SU-DHL-6 (cell line): ENCODE results near the gene A3GALT2.

Source experiments
- H2AFZ ChIP-seq: fragments of 200-600 bp; sonication (generic); 2 replicates; pipeline ENCODE4 v1.6.1; 2014; ENCODE audit warnings: low read depth, mild to moderate bottlenecking, moderate library complexity, mixed read lengths, antibody characterized with exemption, low read length; ENCODE audit not compliant: severe bottlenecking
- H3F3A ChIP-seq: fragments of 200-600 bp; shearing (Covaris generic); 2 replicates; pipeline ENCODE4 v1.6.0; 2016; ENCODE audit warnings: antibody characterized with exemption, mild to moderate bottlenecking; ENCODE audit not compliant: insufficient read depth
- H3K27ac ChIP-seq: fragments of 200-600 bp; sonication (generic); 2 replicates; pipeline ENCODE4 v1.5.1; 2016; ENCODE audit warnings: low read depth, mild to moderate bottlenecking, low read length, moderate library complexity, mixed read lengths
- H3K27me3 ChIP-seq: fragments of 200-600 bp; sonication (generic), shearing (Covaris generic); 2 replicates; pipeline ENCODE4 v1.6.0; 2014; ENCODE audit warnings: mild to moderate bottlenecking, low read length
- H3K36me3 ChIP-seq: fragments of 200-600 bp; sonication (generic); 2 replicates; pipeline ENCODE4 v1.6.1; 2014; ENCODE audit warnings: mild to moderate bottlenecking, low read length, mixed read lengths
- H3K4me2 ChIP-seq: fragments of 300-600, 200-600 bp; shearing (Covaris generic), sonication (generic); 2 replicates; pipeline ENCODE4 v1.6.0; 2014; ENCODE audit warnings: low read length, low read depth, mild to moderate bottlenecking; ENCODE audit not compliant: poor library complexity, severe bottlenecking
- H3K4me3 ChIP-seq: fragments of 200-600 bp; sonication (generic); 2 replicates; pipeline ENCODE4 v1.5.1; 2014; ENCODE audit warnings: antibody characterized with exemption, low read length, mild to moderate bottlenecking, mixed read lengths; ENCODE audit not compliant: insufficient read depth, poor library complexity, severe bottlenecking
- H3K79me2 ChIP-seq: fragments of 200-600 bp; sonication (generic); 2 replicates; pipeline ENCODE4 v1.6.1; 2014; ENCODE audit warnings: mild to moderate bottlenecking, low read length, moderate library complexity; ENCODE audit not compliant: insufficient read depth
- H3K9ac ChIP-seq: fragments of 200-600 bp; sonication (generic); 2 replicates; pipeline ENCODE4 v1.7.0; 2014; ENCODE audit warnings: mild to moderate bottlenecking, low read length
- H3K9me2 ChIP-seq: fragments of 200-600 bp; sonication (generic); replicated peaks from 2 replicates; pipeline ENCODE4 v1.6.1; 2014; ENCODE audit warnings: low read length; ENCODE audit not compliant: insufficient read depth
- H3K9me3 ChIP-seq: fragments of 200-600 bp; sonication (generic); 2 replicates; pipeline ENCODE4 v1.6.1; 2014; ENCODE audit warnings: low read length, mixed read lengths; ENCODE audit not compliant: insufficient read depth
- H4K20me1 ChIP-seq: fragments of 200-600 bp; sonication (generic); 2 replicates; pipeline ENCODE4 v1.6.1; 2014; ENCODE audit warnings: low read depth, mild to moderate bottlenecking, antibody characterized with exemption, low read length, moderate library complexity, mixed read lengths
- CTCF ChIP-seq: fragments of 200-600 bp; sonication (generic); IDR thresholded peaks from one replicate; pipeline ENCODE4 v1.5.1; 2017; ENCODE audit warnings: antibody characterized with exemption, mild to moderate bottlenecking, low read length, moderate library complexity; ENCODE audit not compliant: insufficient read depth, poor library complexity, severe bottlenecking
- EZH2phosphoT487 ChIP-seq: fragments of 200-600 bp; sonication (generic), shearing (Covaris generic); conservative IDR thresholded peaks from 2 replicates; pipeline ENCODE4 v1.6.1; 2018; ENCODE audit warnings: mild to moderate bottlenecking, antibody characterized with exemption, low read length, moderate library complexity, mixed read lengths

The A3GALT2 gene

GRCh38 chr1:33357099-33357498 is 36.2 kb upstream of the A3GALT2 start:
- H3K4me3 ChIP-seq, result no peak overlapping the region
- TF ChIP-seq CTCF (no peak), EZH2phosphoT487 (no peak)
- H3K4me2 ChIP-seq, result no peak overlapping the region
- H3K27me3 ChIP-seq, result no peaks in the 10 kb centered on the region
- no peaks in the 10 kb centered on the region for H3F3A ChIP-seq
- H2AFZ ChIP-seq, result no peak overlapping the region
- H3K9me3 ChIP-seq, result no peaks in the 10 kb centered on the region
- H3K79me2 ChIP-seq, result no peaks in the 10 kb centered on the region
- H4K20me1 ChIP-seq, result no peaks in the 10 kb centered on the region
- H3K9me2 ChIP-seq, result no peaks in the 10 kb centered on the region
- no peaks in the 10 kb centered on the region for H3K36me3 ChIP-seq
- no peak overlapping the region for H3K27ac ChIP-seq
- H3K9ac ChIP-seq, result no peak overlapping the region

GRCh38 chr1:33354707-33355316 is 33.9 kb upstream of the A3GALT2 start:
- H3K4me3 ChIP-seq, result no peak overlapping the region
- no peaks in the 10 kb centered on the region for H4K20me1 ChIP-seq
- H3K27ac ChIP-seq, result no peak overlapping the region
- no peak overlapping the region for H3K9ac ChIP-seq
- TF ChIP-seq EZH2phosphoT487 (no peak), CTCF (no peak)
- no peaks in the 10 kb centered on the region; the same call in 1 of the 2 replicates for H3F3A ChIP-seq
- no peaks in the 10 kb centered on the region for H3K79me2 ChIP-seq
- no peak overlapping the region for H3K4me2 ChIP-seq
- H2AFZ ChIP-seq, result no peak overlapping the region
- H3K9me3 ChIP-seq, result no peaks in the 10 kb centered on the region
- H3K36me3 ChIP-seq, result no peaks in the 10 kb centered on the region
- H3K27me3 ChIP-seq, result no peaks in the 10 kb centered on the region
- no peaks in the 10 kb centered on the region for H3K9me2 ChIP-seq

GRCh38 chr1:33353531-33353930 is 32.6 kb upstream of the A3GALT2 start:
- Histone ChIP-seq H3K79me2 (no peaks in the 10 kb centered on the region; the same call in 1 of the 2 replicates), H3K27ac (no peak overlapping the region), H3K9me3 (no peaks in the 10 kb centered on the region), H3K36me3 (no peaks in the 10 kb centered on the region), H3K4me3 (no peak overlapping the region), H3K9ac (no peak overlapping the region), H3K9me2 (no peaks in the 10 kb centered on the region), H3K4me2 (no peak overlapping the region), H3K27me3 (no peaks in the 10 kb centered on the region), H4K20me1 (no peaks in the 10 kb centered on the region), H2AFZ (no peak overlapping the region), H3F3A (no peaks in the 10 kb centered on the region; the same call in 1 of the 2 replicates)
- no peak for TF ChIP-seq CTCF
- no peak for TF ChIP-seq EZH2phosphoT487
